Activated CD4-positive, CD25-positive, alpha-beta regulatory T cell treated with anti-CD3 and anti-CD28 coated beads, Interleukin-2, amount 50 U/mL, for 16 hours (primary cell): Measurements from ENCODE around the gene PLCH1.

Experiments used
- DNase-seq: peaks from one replicate; pipeline ENCODE4 v3.0.0-alpha.2; 2020; ENCODE audit warnings: low read depth, low spot score

Gene PLCH1

GRCh38 chr3:155548195-155548594 lies 196.7 kb downstream of the PLCH1 start:
- DNase-seq, result no peak

GRCh38 chr3:155535098-155535497 lies 209.8 kb downstream of the PLCH1 start:
- DNase-seq, result no peak

GRCh38 chr3:155528579-155528978 lies 216.3 kb downstream of the PLCH1 start:
- DNase-seq, result no peak

- DNase-seq, result no peak
These were observed 219.5 kb downstream of the PLCH1 start for GRCh38 chr3:155525324-155525833.

- no peak for DNase-seq
These were observed 224.4 kb downstream of the PLCH1 start for GRCh38 chr3:155520463-155520862.

GRCh38 chr3:155519078-155519477 lies 225.8 kb downstream of the PLCH1 start:
- no peak for DNase-seq

- DNase-seq, result no peak
These were observed 227.0 kb downstream of the PLCH1 start for GRCh38 chr3:155517903-155518302.

- no peak for DNase-seq
These were observed 228.4 kb downstream of the PLCH1 start for GRCh38 chr3:155516439-155516838.

- no peak for DNase-seq
These were observed 232.0 kb downstream of the PLCH1 start for GRCh38 chr3:155512867-155513261.

- DNase-seq, result no peak
These were observed 232.6 kb downstream of the PLCH1 start for GRCh38 chr3:155512175-155512866.

- DNase-seq, result no peak
These were observed 240.2 kb downstream of the PLCH1 start for GRCh38 chr3:155504682-155505081.

GRCh38 chr3:155502630-155503029 lies 242.2 kb downstream of the PLCH1 start:
- DNase-seq, result no peak

GRCh38 chr3:155500194-155500818 lies 244.6 kb downstream of the PLCH1 start:
- DNase-seq, result no peak

- no peak for DNase-seq
These were observed 246.8 kb downstream of the PLCH1 start for GRCh38 chr3:155497930-155498647.

GRCh38 chr3:155496206-155496605 lies 248.7 kb downstream of the PLCH1 start:
- DNase-seq, result no peak

GRCh38 chr3:155495387-155495786 lies 249.5 kb downstream of the PLCH1 start:
- DNase-seq, result no peak

- no peak for DNase-seq
These were observed 250.5 kb downstream of the PLCH1 start for GRCh38 chr3:155494332-155494731.

GRCh38 chr3:155492841-155493240 lies 252.0 kb downstream of the PLCH1 start:
- no peak for DNase-seq

GRCh38 chr3:155491696-155492095 lies 253.2 kb downstream of the PLCH1 start:
- no peak for DNase-seq

GRCh38 chr3:155488671-155489070 lies 256.2 kb downstream of the PLCH1 start:
- DNase-seq, result no peak

GRCh38 chr3:155485897-155486296 lies 259.0 kb downstream of the PLCH1 start:
- DNase-seq, result no peak

- no peak for DNase-seq
These were observed 263.3 kb downstream of the PLCH1 start for GRCh38 chr3:155481591-155481990.

GRCh38 chr3:155481089-155481488 lies 263.8 kb downstream of the PLCH1 start:
- DNase-seq, result no peak
